Right cardiac atrium (tissue), 5 donors: ENCODE data around the gene PCAT6. TPM values are rescaled to one million over a fixed set of nuclear protein-coding genes. Genes with fewer than 3 reads are reported as not detected.

ENCODE experiments used
- ATAC-seq, 2 donors: fragments of 200-7000 bp; cut with Tn5 transposase; one replicate each; pipeline versions ENCODE4 v1.8.0 to v1.9.1; 2020; ENCODE audit warnings: moderate library complexity in 2 of 2, mild to moderate bottlenecking in 1 of 2
- DNase-seq, 3 donors: peaks; one replicate each; pipeline ENCODE4 v3.0.0-alpha.2; 2020
- H3K27ac ChIP-seq: one replicate; pipeline ENCODE4 v1.5.1; 2013; ENCODE audit warnings: mild to moderate bottlenecking, low read length, control low read depth, moderate library complexity
- H3K27me3 ChIP-seq: one replicate; pipeline ENCODE4 v1.6.1; 2013; ENCODE audit not compliant: control insufficient read depth, insufficient read depth
- H3K4me1 ChIP-seq: one replicate; pipeline ENCODE4 v1.6.1; 2013; ENCODE audit warnings: low read length; ENCODE audit not compliant: control insufficient read depth, insufficient read depth
- H3K4me3 ChIP-seq: one replicate; pipeline ENCODE4 v1.5.1; 2013; ENCODE audit warnings: low read length, control low read depth
- H3K9me3 ChIP-seq: one replicate; pipeline ENCODE4 v1.6.1; 2013; ENCODE audit warnings: low read length; ENCODE audit not compliant: control insufficient read depth
- WGBS: extraction: QIAGEN DNeasy Blood & Tissue Kit; methylation state at CpG from one replicate; pipeline ENCODE4 v1.1.7; 2013; 5-methylcytosine and 5-hydroxymethylcytosine counted together
- intact Hi-C, 4 donors: fragments of 100-400 bp; cut with DNase I; formaldehyde crosslinking; loops; one replicate each; pipeline versions ENCODE4 v1.11.0 to v1.14.0; 2022 to 2023
- polyA plus RNA-seq: library from polyadenylated mRNA; stranded (reverse); fragments of 200-250 nt; gene quantifications from one replicate; pipeline ENCODE4 v1.2.3, GENCODE V29; 2013
- total RNA-seq, 4 donors: library from RNA; stranded (reverse); fragmentation: NEBNext Ultra II Directional; extraction: Animal tissue kit (Norgen Biotek cat#: 25700); gene quantifications; one replicate each; pipeline ENCODE4 v1.2.1, GENCODE V29; 2021
- donor health status: healthy with polysubstance abuse.
- donor health status: DM: no; HTN: yes; CAD: no.
- donor health status: DM: no; HTN: no; CAD: no.
- donor health status: DM: no; HTN: yes; CAD: no; lungs with severe emphysema.
- donor health status: DM: yes; HTN: yes; CAD: no.

PCAT6 gene
- total and polyA plus RNA-seq, 5 donors = 0.79 to 4.9 (median 1.4) TPM; not detected in 1

DNA sequence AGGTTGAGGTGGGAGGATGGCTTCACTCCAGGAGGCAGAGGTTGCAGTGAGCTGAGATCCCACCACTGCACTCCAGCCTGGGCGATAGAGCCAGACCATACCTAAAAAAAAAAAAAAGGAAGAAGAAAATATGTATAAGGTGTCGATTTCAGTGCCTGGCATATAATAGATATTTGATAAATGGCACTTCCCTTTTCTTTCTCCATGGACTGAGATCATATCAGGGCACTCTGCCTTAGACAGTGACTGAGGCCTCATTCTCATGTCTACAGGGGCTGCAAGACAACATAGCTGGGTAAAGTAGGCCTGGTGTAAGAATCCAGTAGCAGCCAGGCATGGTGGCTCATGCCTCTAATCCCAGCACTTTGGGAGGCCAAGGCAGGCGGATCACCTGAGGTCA is 21.2 kb downstream of the PCAT6 start:
- no peak overlapping the region for H3K4me3 ChIP-seq
- no peak overlapping the region for H3K27ac ChIP-seq
- H3K9me3 ChIP-seq = no peaks in the 10 kb centered on the region
- 81% methylated on average over 3 of the region's 3 CpGs for WGBS
- H3K4me1 ChIP-seq = no peaks in the 10 kb centered on the region
- intact Hi-C loops = no loop called here
- DNase-seq (no peak), ATAC-seq (no peak)
- no peaks in the 10 kb centered on the region for H3K27me3 ChIP-seq

DNA sequence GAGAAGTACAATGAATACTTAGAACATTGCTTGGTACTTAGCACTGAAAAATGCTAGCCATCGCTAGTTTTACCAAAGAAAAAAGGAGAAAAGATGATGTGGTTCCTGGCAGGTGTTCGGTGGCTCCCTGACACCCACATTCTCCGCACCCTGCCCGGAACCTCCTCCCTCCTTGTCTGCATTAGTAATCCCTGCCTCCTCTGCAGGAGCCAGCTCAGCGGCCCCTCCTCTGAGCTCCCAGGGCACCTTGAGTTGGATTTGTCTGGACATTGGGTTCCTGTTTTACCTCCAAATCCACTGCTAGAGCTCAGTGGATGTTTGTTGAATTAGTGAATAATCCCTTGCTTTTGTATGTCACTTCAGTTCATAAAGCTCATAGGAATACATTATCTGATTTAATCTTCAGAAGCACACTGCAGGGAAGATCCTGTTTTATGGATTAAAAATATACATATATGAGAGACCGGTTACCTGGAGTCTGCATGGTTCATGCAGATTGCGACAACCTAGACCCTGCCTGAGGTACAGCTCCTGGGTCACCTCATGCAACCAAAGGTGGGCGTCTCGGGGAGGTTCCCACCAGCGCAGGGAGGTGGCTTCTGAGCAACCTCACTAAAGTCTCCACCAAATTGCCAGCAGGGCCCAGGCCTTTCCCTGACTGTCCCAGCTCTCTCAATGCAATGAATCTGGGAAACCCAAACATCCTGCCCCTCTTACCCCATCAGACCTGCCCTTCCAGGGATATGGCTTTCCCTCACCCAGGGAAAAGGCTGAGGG is 24.2 kb downstream of the PCAT6 start:
- Histone ChIP-seq H3K27ac (no peak overlapping the region), H3K27me3 (no peaks in the 10 kb centered on the region), H3K9me3 (no peaks in the 10 kb centered on the region), H3K4me3 (no peak overlapping the region), H3K4me1 (no peaks in the 10 kb centered on the region)
- 79% methylated on average over 10 of the region's 10 CpGs for WGBS
- DNase-seq (no peak), ATAC-seq (no peak)
- intact Hi-C loops = no loop called here

DNA sequence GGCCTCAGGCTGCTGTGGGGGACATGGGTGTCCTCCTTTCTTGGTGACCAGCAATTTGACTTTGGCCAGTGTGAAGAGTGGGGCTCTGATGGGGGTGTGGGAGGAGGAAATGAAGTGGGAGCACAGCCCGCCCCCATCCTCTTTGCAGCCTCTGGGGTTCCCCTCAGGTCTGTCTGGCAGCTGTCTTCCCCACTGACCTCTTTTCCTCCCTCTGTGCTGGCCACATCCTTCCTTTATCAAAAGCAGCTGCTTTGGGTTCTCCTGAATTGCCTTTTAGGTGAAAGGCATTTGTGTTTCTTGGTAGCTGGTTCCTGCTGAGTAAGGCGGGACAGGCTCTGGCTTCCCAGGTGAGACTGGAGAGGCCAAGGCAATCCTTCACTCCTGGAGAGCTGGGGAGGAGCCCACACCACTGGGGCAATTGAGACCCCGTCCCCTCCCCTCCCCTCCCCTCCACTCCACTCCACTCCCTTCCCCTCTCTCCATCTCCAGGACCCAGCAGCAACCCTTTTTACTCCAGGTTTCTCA is 24.9 kb downstream of the PCAT6 start:
- ATAC-seq = no peak
- intact Hi-C loops = no loop called here
- 43% methylated on average over 3 of the region's 3 CpGs for WGBS
- Histone ChIP-seq H3K27me3 (no peaks in the 10 kb centered on the region), H3K27ac (no peak overlapping the region), H3K4me3 (no peak overlapping the region), H3K4me1 (no peaks in the 10 kb centered on the region), H3K9me3 (no peaks in the 10 kb centered on the region)
- no peak for DNase-seq

DNA sequence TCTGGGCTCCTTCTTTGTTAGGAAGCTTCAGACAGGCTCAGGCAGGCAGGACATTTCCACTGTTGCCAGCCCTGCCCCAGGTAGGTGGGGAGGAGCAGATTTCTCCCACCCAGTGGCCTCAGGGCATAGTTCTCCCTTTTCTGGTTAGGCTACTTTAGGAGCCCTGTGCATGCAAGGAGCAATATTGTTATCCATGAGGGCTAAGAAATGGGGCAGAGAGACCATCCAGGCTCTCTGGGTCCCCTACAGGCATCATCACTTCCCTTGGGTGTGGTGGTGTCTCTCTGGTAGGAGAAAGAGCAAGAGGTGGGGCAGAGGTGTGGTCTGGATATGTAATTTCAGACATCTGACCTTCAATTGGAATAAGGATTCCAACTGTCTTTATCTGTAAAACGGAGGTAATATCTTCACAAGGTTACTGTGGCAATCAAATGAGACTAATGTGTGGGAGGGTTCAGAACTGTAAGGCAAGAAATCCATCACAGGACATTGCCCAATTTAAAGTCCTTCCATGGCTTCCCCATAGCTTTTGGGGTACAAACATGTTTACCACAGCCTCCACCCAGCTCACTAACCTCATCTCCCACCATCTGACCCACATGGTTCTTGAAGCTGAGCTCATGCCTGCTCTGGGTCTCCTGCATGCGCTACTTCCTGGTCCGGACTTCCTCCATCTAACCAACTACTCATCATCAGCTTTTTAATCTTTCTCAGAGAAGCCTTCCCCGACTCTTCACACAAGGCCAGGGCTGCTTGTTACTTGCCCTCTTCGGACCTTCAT is 26.1 kb downstream of the PCAT6 start:
- Histone ChIP-seq H3K4me1 (no peaks in the 10 kb centered on the region), H3K27ac (no peak overlapping the region), H3K9me3 (no peaks in the 10 kb centered on the region), H3K4me3 (no peak overlapping the region), H3K27me3 (no peaks in the 10 kb centered on the region)
- WGBS = 69% methylated on average over 5 of the region's 5 CpGs
- no peak for DNase-seq
- intact Hi-C loops = no loop called here
- no peak for ATAC-seq

DNA sequence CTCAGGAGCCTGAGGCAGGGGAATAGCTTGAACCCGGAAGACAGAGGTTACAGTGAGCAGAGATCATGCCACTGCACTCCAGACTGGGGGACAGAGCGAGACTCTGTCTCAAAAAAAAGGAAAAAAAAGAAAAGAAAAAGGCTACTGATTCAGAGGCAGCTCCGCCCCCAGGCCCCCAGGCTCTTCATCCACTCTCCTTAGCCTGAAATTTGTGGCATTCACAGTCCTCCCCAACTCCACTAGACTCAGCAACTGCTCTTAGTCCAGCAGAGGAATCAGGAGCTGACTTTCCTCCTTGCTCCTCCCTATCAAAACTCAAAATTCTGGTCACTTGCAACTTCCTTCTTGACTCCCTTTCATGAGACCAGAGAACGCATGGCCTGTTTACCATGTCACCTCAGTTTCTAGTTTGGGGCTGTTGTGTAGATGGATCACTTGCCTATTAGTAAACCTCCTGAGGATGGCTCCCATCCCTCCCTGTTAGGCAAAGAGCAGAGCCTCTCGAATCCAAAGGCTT is 27.1 kb downstream of the PCAT6 start:
- DNase-seq (no peak), ATAC-seq (no peak)
- Histone ChIP-seq H3K27ac (no peak overlapping the region), H3K4me1 (no peaks in the 10 kb centered on the region), H3K9me3 (no peaks in the 10 kb centered on the region), H3K27me3 (no peaks in the 10 kb centered on the region), H3K4me3 (no peak overlapping the region)
- WGBS = 83% methylated on average over 5 of the region's 5 CpGs
- intact Hi-C loops = no loop called here

DNA sequence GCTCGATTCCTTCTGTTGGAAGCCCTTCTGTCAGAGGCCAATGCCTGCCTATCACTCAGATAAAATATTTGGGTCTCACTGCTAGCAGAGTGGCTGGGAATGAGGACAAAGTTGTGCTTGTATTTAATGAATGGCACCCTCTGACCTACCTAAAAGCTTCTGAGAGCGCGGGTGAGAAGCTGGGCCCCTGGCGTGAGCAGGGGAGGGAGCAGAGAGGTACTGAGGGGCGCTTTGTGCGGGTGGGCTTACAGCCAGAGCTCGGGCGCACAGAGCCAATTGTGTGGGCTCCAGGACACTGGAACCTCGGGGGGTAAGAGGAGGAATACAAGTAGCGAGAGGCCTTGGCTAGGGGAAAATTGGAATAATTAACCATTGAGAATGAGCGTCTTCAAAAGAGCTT is 32.3 kb downstream of the PCAT6 start:
- Histone ChIP-seq H3K9me3 (no peaks in the 10 kb centered on the region), H3K4me3 (no peak overlapping the region)

DNA sequence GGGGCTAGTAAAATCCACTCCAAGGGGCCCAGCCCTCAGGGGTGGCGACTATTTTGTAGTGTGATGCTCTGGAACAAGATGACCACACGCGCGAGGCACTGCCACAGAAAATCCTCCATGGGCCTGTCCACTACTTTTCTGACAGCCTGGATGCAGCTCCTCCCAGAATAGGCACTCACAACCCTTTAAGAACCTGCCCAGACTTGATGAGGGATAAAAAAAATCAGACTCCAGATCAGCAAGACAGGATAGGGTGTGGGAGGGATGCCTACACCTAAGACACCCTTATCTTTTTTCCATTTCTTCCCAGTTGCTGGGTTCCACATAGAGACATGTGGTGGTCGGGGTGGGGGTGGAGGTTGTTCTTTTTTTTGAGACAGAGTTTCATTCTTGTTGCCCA is 33.5 kb downstream of the PCAT6 start:
- Histone ChIP-seq H3K27me3 (no peaks in the 10 kb centered on the region), H3K4me1 (no peaks in the 10 kb centered on the region), H3K4me3 (no peak overlapping the region), H3K27ac (no peak overlapping the region), H3K9me3 (no peaks in the 10 kb centered on the region)
- WGBS = 95% methylated on average over 5 of the region's 5 CpGs
- no peak for ATAC-seq
- intact Hi-C loops = loop anchor here in 1 of 4 donors (10.0 kb wide), 1 partner anchor 261 kb away; no protein-coding TSS in a partner anchor
- no peak for DNase-seq

More for the DNA sequence above, 32.3 kb downstream of the PCAT6 start:
- Histone ChIP-seq H3K27me3 (no peaks in the 10 kb centered on the region), H3K27ac (no peak overlapping the region), H3K4me1 (no peaks in the 10 kb centered on the region)
- no peak for ATAC-seq
- WGBS = 79% methylated on average over 11 of the region's 11 CpGs
- intact Hi-C loops = loop anchor here in 1 of 4 donors (10.0 kb wide), 1 partner anchor 262 kb away; no protein-coding TSS in a partner anchor
- DNase-seq = no peak

DNA sequence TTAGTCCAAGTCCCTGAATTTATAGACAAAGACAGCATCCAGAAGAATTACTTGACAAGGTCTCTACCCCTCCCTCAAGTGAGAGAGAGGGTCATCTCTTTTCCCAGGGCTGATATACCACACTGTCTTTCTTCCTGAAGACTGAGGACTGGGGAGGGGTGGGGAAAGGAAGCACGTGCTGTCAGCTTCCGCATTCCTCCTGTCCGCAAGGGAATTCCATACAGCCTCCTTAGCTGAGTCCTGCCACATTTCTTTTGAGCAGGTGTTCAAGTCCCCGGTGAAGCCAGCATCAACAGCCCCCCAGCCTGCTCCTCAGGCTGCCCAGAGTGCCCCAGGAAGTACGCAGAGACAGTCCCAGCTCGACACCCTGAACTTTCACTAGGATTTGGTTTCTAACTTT is 34.2 kb downstream of the PCAT6 start:
- Histone ChIP-seq H3K9me3 (no peaks in the 10 kb centered on the region), H3K4me3 (no peak overlapping the region), H3K4me1 (no peaks in the 10 kb centered on the region), H3K27me3 (no peaks in the 10 kb centered on the region), H3K27ac (no peak overlapping the region)
- no peak for DNase-seq
- 54% methylated on average over 6 of the region's 6 CpGs for WGBS
- ATAC-seq = no peak
- intact Hi-C loops = loop anchor here in 1 of 4 donors (10.0 kb wide), 1 partner anchor 260 kb away; no protein-coding TSS in a partner anchor

DNA sequence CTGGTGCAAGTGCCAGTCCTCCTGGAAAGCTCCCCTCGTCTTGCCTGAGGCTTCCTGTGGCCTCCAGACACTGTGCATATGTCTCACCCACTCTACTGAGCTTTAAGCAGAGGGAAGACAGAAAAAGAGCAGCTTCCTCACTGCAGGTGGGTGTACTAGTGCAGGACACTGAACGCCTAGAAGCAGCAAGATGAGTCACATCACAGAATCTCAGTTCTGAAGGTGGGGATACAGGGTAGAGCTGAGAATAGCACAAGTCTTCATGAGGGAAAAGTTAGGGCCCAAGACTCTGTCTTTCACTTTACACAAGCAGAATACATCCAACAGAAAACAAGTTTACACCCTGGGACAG is 37.4 kb downstream of the PCAT6 start:
- intact Hi-C loops = loop anchor here in 1 of 4 donors (10.0 kb wide), 1 partner anchor 257 kb away; no protein-coding TSS in a partner anchor
- no peaks in the 10 kb centered on the region for H3K9me3 ChIP-seq
- H3K27me3 ChIP-seq = no peaks in the 10 kb centered on the region
- no peak for DNase-seq
- no peak overlapping the region for H3K27ac ChIP-seq
- no peak for ATAC-seq
- H3K4me1 ChIP-seq = no peaks in the 10 kb centered on the region
- 57% methylated on average over 2 of the region's 2 CpGs for WGBS
- H3K4me3 ChIP-seq = no peak overlapping the region

DNA sequence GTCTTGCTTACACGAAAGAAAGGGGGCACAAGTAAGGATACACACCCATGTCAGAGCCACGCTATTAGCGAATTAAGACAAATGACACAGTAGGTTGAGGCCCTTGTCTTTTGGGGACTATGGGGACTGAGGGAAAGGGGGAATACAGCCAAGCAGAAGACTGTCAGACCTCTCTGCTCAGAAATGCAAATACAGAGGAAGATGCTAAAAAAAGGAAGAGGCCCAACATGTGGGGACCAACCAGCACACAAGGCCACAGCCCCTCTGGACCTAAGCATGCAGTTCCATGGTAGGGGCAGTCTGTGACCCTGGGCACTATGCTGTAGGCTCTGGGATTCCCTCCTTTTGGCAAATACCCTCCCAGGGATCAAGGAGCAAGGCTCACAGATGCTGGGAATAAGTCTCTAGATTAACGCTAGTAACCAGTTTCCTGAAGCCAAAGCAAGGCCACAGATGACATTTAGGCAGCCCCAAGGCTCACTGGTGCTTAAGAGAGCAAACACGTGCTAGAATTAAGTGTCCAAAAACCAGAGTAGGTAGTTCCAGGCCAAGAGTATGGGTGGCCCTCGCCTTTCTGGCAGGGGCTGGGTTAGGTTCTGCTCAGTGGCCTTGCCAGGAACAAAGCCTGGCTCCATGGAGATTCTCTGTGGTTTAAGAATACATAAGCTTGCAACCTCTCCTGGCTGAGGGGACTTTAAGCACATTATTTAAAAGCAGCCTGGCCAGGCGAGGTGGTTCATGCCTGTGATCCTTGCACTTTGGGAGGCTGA is 40.0 kb downstream of the PCAT6 start:
- no peak overlapping the region for H3K27ac ChIP-seq
- H3K4me1 ChIP-seq = no peaks in the 10 kb centered on the region
- intact Hi-C loops = no loop called here
- no peaks in the 10 kb centered on the region for H3K9me3 ChIP-seq
- DNase-seq = peak in 2 of 3 donors; percentile 34 to 72
- no peaks in the 10 kb centered on the region for H3K27me3 ChIP-seq
- no peak overlapping the region for H3K4me3 ChIP-seq
- WGBS = 85% methylated on average over 7 of the region's 7 CpGs
- ATAC-seq = no peak
